H1 (cell line): Measurements from ENCODE around the gene SLC45A1. TPM values are rescaled to one million over a fixed set of nuclear protein-coding genes. Genes with fewer than 3 reads are reported as not detected.

Experiments used
- CTCF ChIA-PET: fragments of 300-600 bp; sonication (Branson Sonifier 250); formaldehyde crosslinking; loops from one replicate; lab custom pipeline; 2021; ENCODE audit not compliant: partially characterized antibody; lab: Charles Lee
- POLR2A ChIA-PET: fragments of 300-600 bp; sonication (Branson Sonifier 250); formaldehyde crosslinking; loops from one replicate; lab custom pipeline; 2021; ENCODE audit warnings: inconsistent platforms; ENCODE audit not compliant: partially characterized antibody; lab: Charles Lee
- DNase-seq, 2 experiments: peaks; one replicate each; pipeline versions ENCODE4 v3.0.0 to v3.0.0-alpha.2; 2010 to 2022; ENCODE audit warnings: low spot score in 2 of 2, low read depth in 1 of 2, mixed read lengths in 1 of 2
- FAIRE-seq: peaks from 2 replicates; lab custom pipeline; 2011; peaks lifted over from hg19 to GRCh38; lab: Jason Lieb, UNC
- H2AFZ ChIP-seq: 2 replicates; pipeline ENCODE4 v1.8.1; 2012; ENCODE audit warnings: low read length, inconsistent platforms
- H2AK5ac ChIP-seq: 2 replicates; pipeline ENCODE4 v1.6.1; 2013; ENCODE audit warnings: low read depth, low read length
- H2BK120ac ChIP-seq: replicated peaks from 2 replicates; pipeline ENCODE3; 2013; ENCODE audit warnings: low read depth, low read length, inconsistent platforms
- H2BK12ac ChIP-seq: 2 replicates; pipeline ENCODE4 v1.6.1; 2013; ENCODE audit warnings: low read depth, low read length
- H2BK15ac ChIP-seq: 2 replicates; pipeline ENCODE4 v1.6.1; 2013; ENCODE audit warnings: low read length
- H2BK20ac ChIP-seq: 2 replicates; pipeline ENCODE4 v1.6.1; 2013; ENCODE audit warnings: low read length
- H2BK5ac ChIP-seq: 2 replicates; pipeline ENCODE4 v1.6.1; 2013; ENCODE audit warnings: low read depth, low read length
- H3K14ac ChIP-seq: 2 replicates; pipeline ENCODE4 v1.6.1; 2013; ENCODE audit warnings: inconsistent platforms; ENCODE audit not compliant: insufficient read length
- H3K18ac ChIP-seq: 2 replicates; pipeline ENCODE4 v1.6.1; 2013; ENCODE audit warnings: low read length; ENCODE audit errors: extremely low read depth
- H3K23ac ChIP-seq: 2 replicates; pipeline ENCODE4 v1.6.1; 2013; ENCODE audit warnings: inconsistent platforms; ENCODE audit not compliant: insufficient read length
- H3K23me2 ChIP-seq: 2 replicates; pipeline ENCODE4 v1.6.1; 2013; ENCODE audit warnings: low read depth, low read length
- H3K27ac ChIP-seq: 2 replicates; pipeline ENCODE4 v1.6.1; 2011; ENCODE audit warnings: low read depth, low read length, inconsistent platforms
- H3K27me3 ChIP-seq, 4 experiments: replicated peaks in 1 of 4; 1 replicate in 1 of 4; 2 replicates in 3 of 4; pipeline versions ENCODE4 v1.6.1 to v1.8.1; 2011 to 2013; ENCODE audit warnings: low read length in 3 of 4, mild to moderate bottlenecking in 3 of 4, inconsistent platforms in 2 of 4, mixed read lengths in 2 of 4, moderate library complexity in 1 of 4; ENCODE audit not compliant: control insufficient read depth in 3 of 4, insufficient read depth in 3 of 4; ENCODE audit errors: extremely low read depth in 1 of 4
- H3K36me3 ChIP-seq, 4 experiments: 2 replicates each; pipeline versions ENCODE4 v1.6.1 to v1.8.1; 2011 to 2013; ENCODE audit warnings: mild to moderate bottlenecking in 4 of 4, low read length in 3 of 4, moderate library complexity in 2 of 4, control low read depth in 1 of 4, inconsistent platforms in 1 of 4; ENCODE audit not compliant: insufficient read depth in 4 of 4, control insufficient read depth in 2 of 4
- H3K4ac ChIP-seq: replicated peaks from 2 replicates; pipeline ENCODE3; 2013; ENCODE audit warnings: low read length, low read depth, mixed read lengths, inconsistent platforms; ENCODE audit not compliant: insufficient read length
- H3K4me1 ChIP-seq, 4 experiments: replicated peaks in 1 of 4; 1 replicate in 1 of 4; 2 replicates in 3 of 4; pipeline versions ENCODE4 v1.6.1 to v1.8.1; 2011 to 2013; ENCODE audit warnings: low read length in 3 of 4, inconsistent platforms in 2 of 4, mixed read lengths in 1 of 4; ENCODE audit not compliant: insufficient read depth in 4 of 4, control insufficient read depth in 3 of 4
- H3K4me2 ChIP-seq, 2 experiments: 2 replicates each; pipeline versions ENCODE4 v1.6.1 to v1.8.1; 2011 to 2013; ENCODE audit warnings: low read depth in 2 of 2, low read length in 2 of 2, control low read depth in 1 of 2, inconsistent platforms in 1 of 2, mild to moderate bottlenecking in 1 of 2; ENCODE audit not compliant: insufficient read depth in 1 of 2
- H3K4me3 ChIP-seq, 4 experiments: fragments of 200-600, 300-600 bp in 1 of 4; sonication (generic), shearing (Covaris generic), sonication (Bioruptor Twin) in 1 of 4; 2 replicates each; pipeline versions ENCODE4 v1.5.1 to v1.8.1; 2011 to 2016; ENCODE audit warnings: low read length in 4 of 4, low read depth in 3 of 4, control low read depth in 2 of 4, inconsistent platforms in 2 of 4, mild to moderate bottlenecking in 2 of 4, mixed read lengths in 1 of 4, moderate library complexity in 1 of 4; ENCODE audit not compliant: insufficient read depth in 2 of 4; ENCODE audit errors: extremely low read depth in 1 of 4
- H3K56ac ChIP-seq: replicated peaks from 2 replicates; pipeline ENCODE3; 2013; ENCODE audit warnings: low read depth, mild to moderate bottlenecking, mixed read lengths, low read length, inconsistent platforms; ENCODE audit not compliant: insufficient read length
- H3K79me1 ChIP-seq: 2 replicates; pipeline ENCODE4 v1.6.1; 2013; ENCODE audit warnings: low read depth, low read length, control low read depth
- H3K79me2 ChIP-seq, 2 experiments: 2 replicates each; pipeline versions ENCODE4 v1.6.1 to v1.8.1; 2012 to 2013; ENCODE audit warnings: low read length in 2 of 2, mild to moderate bottlenecking in 2 of 2, inconsistent platforms in 1 of 2; ENCODE audit not compliant: insufficient read depth in 2 of 2, control insufficient read depth in 1 of 2
- H3K9ac ChIP-seq, 4 experiments: replicated peaks in 1 of 4; 1 replicate in 1 of 4; 2 replicates in 3 of 4; pipeline versions ENCODE4 v1.6.1 to v1.8.1; 2011 to 2013; ENCODE audit warnings: low read depth in 3 of 4, low read length in 3 of 4, control low read depth in 2 of 4, mild to moderate bottlenecking in 2 of 4, moderate library complexity in 2 of 4, inconsistent platforms in 1 of 4; ENCODE audit errors: extremely low read depth in 1 of 4
- H3K9me3 ChIP-seq, 2 experiments: 2 replicates each; pipeline versions ENCODE4 v1.6.1 to v1.8.1; 2012 to 2013; ENCODE audit warnings: mild to moderate bottlenecking in 2 of 2, moderate library complexity in 2 of 2, control low read depth in 1 of 2, inconsistent platforms in 1 of 2, low read depth in 1 of 2, low read length in 1 of 2, mixed read lengths in 1 of 2; ENCODE audit not compliant: insufficient read depth in 2 of 2
- H4K20me1 ChIP-seq, 2 experiments: replicated peaks in 1 of 2; 2 replicates each; pipeline versions ENCODE3 to v1.8.1; 2011 to 2013; ENCODE audit warnings: inconsistent platforms in 2 of 2, low read length in 2 of 2, mild to moderate bottlenecking in 1 of 2; ENCODE audit not compliant: insufficient read depth in 2 of 2, control insufficient read depth in 1 of 2
- H4K5ac ChIP-seq: 2 replicates; pipeline ENCODE4 v1.6.1; 2013; ENCODE audit warnings: low read length, low read depth, mixed read lengths, inconsistent platforms; ENCODE audit not compliant: insufficient read length
- H4K8ac ChIP-seq: 2 replicates; pipeline ENCODE4 v1.8.0; 2013; ENCODE audit warnings: mild to moderate bottlenecking, moderate library complexity, low read length, inconsistent platforms; ENCODE audit not compliant: insufficient read depth; ENCODE audit errors: extremely low read depth
- H4K91ac ChIP-seq: replicated peaks from 2 replicates; pipeline ENCODE3; 2013; ENCODE audit warnings: low read length, mixed read lengths, inconsistent platforms; ENCODE audit not compliant: insufficient read length
- ATF3 ChIP-seq: IDR thresholded peaks from 2 replicates; pipeline ENCODE4 v1.6.1; 2011; ENCODE audit warnings: low read depth, mild to moderate bottlenecking, low read length; ENCODE audit not compliant: insufficient read depth
- CREB1 ChIP-seq: IDR thresholded peaks from 2 replicates; pipeline ENCODE4 v1.6.1; 2012; ENCODE audit warnings: inconsistent platforms
- EZH2 ChIP-seq: fragments of 200-600 bp; sonication (generic); IDR thresholded peaks from 2 replicates; pipeline ENCODE4 v1.7.1; 2012; ENCODE audit warnings: low read depth, mild to moderate bottlenecking, moderate library complexity, low read length, inconsistent platforms; ENCODE audit not compliant: severe bottlenecking
- GTF2F1 ChIP-seq: IDR thresholded peaks from 2 replicates; pipeline ENCODE4 v1.6.1; 2012; ENCODE audit warnings: low read depth, low read length, improper control_type of control experiment, borderline replicate concordance
- JUN ChIP-seq: IDR thresholded peaks from 2 replicates; pipeline ENCODE4 v1.6.1; 2011; ENCODE audit warnings: low read depth, mild to moderate bottlenecking, improper control_type of control experiment, low read length
- KDM1A ChIP-seq: fragments of 200-600, 300-600 bp; sonication (generic); IDR thresholded peaks from 2 replicates; pipeline ENCODE4 v1.7.1; 2016; ENCODE audit warnings: mild to moderate bottlenecking, low read length, borderline replicate concordance
- RNF2 ChIP-seq: fragments of 200-900, 300-1000 bp; sonication (generic); IDR thresholded peaks from 2 replicates; pipeline ENCODE4 v1.7.1; 2016; ENCODE audit warnings: borderline replicate concordance, low read depth, mild to moderate bottlenecking, antibody characterized with exemption, low read length; ENCODE audit not compliant: poor library complexity, severe bottlenecking; ENCODE audit errors: missing control alignments
- WGBS, 2 experiments: shearing (Covaris generic) in 1 of 2; methylation state at CpG; one replicate each; pipeline versions ENCODE4 v1.1.6 to v1.1.7; 2013 to 2015; ENCODE audit warnings: low lambda C conversion rate in 2 of 2, mixed read lengths in 2 of 2, inconsistent platforms in 1 of 2, low coverage in 1 of 2, missing lambda C conversion rate in 1 of 2; ENCODE audit not compliant: insufficient replicate concordance in 2 of 2, insufficient coverage in 1 of 2, insufficient read length in 1 of 2; ENCODE audit errors: extremely low coverage in 1 of 2, missing lambda C conversion rate in 1 of 2; 5-methylcytosine and 5-hydroxymethylcytosine counted together
- polyA plus RNA-seq, 7 experiments: library from polyadenylated mRNA; depleted of rRNA in 3 of 7; stranded (reverse) in 5 of 7; unstranded in 2 of 7; fragments of >200 nt in 5 of 7; fragments of 200-250 nt in 2 of 7; gene quantifications; 1 replicate in 5 of 7; 2 replicates in 1 of 7; 4 replicates in 1 of 7; pipeline versions ENCODE4 v1.2.1 to v1.2.3, GENCODE V29; 2011 to 2013; ENCODE audit warnings: missing spikeins in 2 of 7, mixed read lengths in 2 of 7
- total RNA-seq: library from RNA; stranded (reverse); fragmentation: NEBNext Ultra II Directional; extraction: Animal tissue kit (Norgen Biotek cat#: 25700); gene quantifications from 2 replicates; pipeline ENCODE4 v1.2.1, GENCODE V29; 2021

The SLC45A1 gene
- total and polyA plus RNA-seq, 2 of the 8 experiments (the other 6 are each of a cell fraction or from before 2014, with no cell fraction given), result 1.0 to 1.7 TPM

- ChIA-PET POLR2A (no interaction called here), CTCF (interaction anchor here (0.8 kb wide), 1 partner anchor 269 kb away, joined by 3 read pairs; no protein-coding TSS in a partner anchor)
- no peaks in the 10 kb centered on the region for H3K36me3 ChIP-seq
- H3K23me2 ChIP-seq, result peaks cover 2% of the 10 kb centered on the region; the same call in 1 of the 2 replicates
- H3K18ac ChIP-seq, result no peak overlapping the region
- no peak overlapping the region for H4K5ac ChIP-seq
- no peak overlapping the region for H2BK20ac ChIP-seq
- no peak overlapping the region for H3K4ac ChIP-seq
- no peak overlapping the region for H3K9ac ChIP-seq
- no peaks in the 10 kb centered on the region for H3K9me3 ChIP-seq
- FAIRE-seq (no peak), DNase-seq (no peak)
- H3K79me1 ChIP-seq, result no peaks in the 10 kb centered on the region
- H3K56ac ChIP-seq, result no peak overlapping the region
- H2BK12ac ChIP-seq, result no peak overlapping the region
- H2BK5ac ChIP-seq, result no peak overlapping the region
- TF ChIP-seq KDM1A (no peak), RNF2 (no peak), GTF2F1 (no peak), JUN (no peak), CREB1 (no peak), EZH2 (no peak), ATF3 (no peak)
- no peak overlapping the region for H2BK15ac ChIP-seq
- H3K27ac ChIP-seq, result no peak overlapping the region
- whole genome bisulfite sequencing, 2 experiments, result 89% methylated on average over 5 of the region's 5 CpGs; no CpG with 5 or more reads in 1 of the 2 experiments
- H3K79me2 ChIP-seq, result no peaks in the 10 kb centered on the region
- no peak overlapping the region for H2AK5ac ChIP-seq
- no peak overlapping the region for H3K4me3 ChIP-seq
- H3K14ac ChIP-seq, result no peak overlapping the region
- H4K8ac ChIP-seq, result no peak overlapping the region
- H3K23ac ChIP-seq, result no peak overlapping the region
- H2BK120ac ChIP-seq, result no peak overlapping the region
- no peak overlapping the region for H2AFZ ChIP-seq
- H4K91ac ChIP-seq, result no peak overlapping the region
- H3K4me1 ChIP-seq, result peaks cover 0 to 12% (median 2%) of the 10 kb centered on the region in 4 experiments; a peak in 2 of 7 replicates
- no peak overlapping the region for H3K4me2 ChIP-seq
- no peaks in the 10 kb centered on the region for H4K20me1 ChIP-seq
- no peaks in the 10 kb centered on the region for H3K27me3 ChIP-seq
Observed at GRCh38 chr1:8299963-8300362, 18.0 kb upstream of the SLC45A1 start.
